K562 (cell line): ENCODE data around the gene RNF167. TPM values are rescaled to one million over a fixed set of nuclear protein-coding genes. Genes with fewer than 3 reads are reported as not detected.

ENCODE experiments used
- ATAC-seq: fragments of 200-7000 bp; cut with Tn5 transposase; 3 replicates; pipeline ENCODE4 v1.9.1; 2020; ENCODE audit warnings: moderate library complexity
- BruUV-seq: library from RNA; stranded (reverse); fragments of 400-500 nt; replicated peaks from 2 replicates; lab custom pipeline; 2021; lab: Mats Ljungman, UMichigan
- CTCF ChIA-PET: fragments of 300-600 bp; formaldehyde crosslinking; extraction: SDS; loops from one replicate; lab custom pipeline; 2021; ENCODE audit warnings: low intra/inter-chr PET ratio; lab: Yijun Ruan, JAX
- POLR2A ChIA-PET: fragments of 300-600, 350-650 bp; sonication (Branson Sonifier 250); formaldehyde crosslinking; extraction: SDS; loops from one replicate; lab custom pipeline; 2021; ENCODE audit warnings: antibody characterized with exemption, inconsistent platforms; lab: Yijun Ruan, JAX
- DNase-seq, 4 experiments: peaks; one replicate each; pipeline versions ENCODE4 v3.0.0 to v3.0.0-alpha.2; 2011 to 2018; ENCODE audit warnings: low spot score in 3 of 4, mixed read lengths in 3 of 4; ENCODE audit errors: extremely low read depth in 1 of 4
- FAIRE-seq: peaks from 2 replicates; lab custom pipeline; 2011; peaks lifted over from hg19 to GRCh38; lab: Jason Lieb, UNC
- H2AFZ ChIP-seq: 2 replicates; pipeline ENCODE4 v1.6.0; 2011; ENCODE audit warnings: low read depth, low read length, control low read depth, inconsistent platforms
- H3K27ac ChIP-seq: fragments of 200-600 bp; 3 replicates; pipeline ENCODE4 v1.8.0; 2011; ENCODE audit warnings: low read depth, mild to moderate bottlenecking, control low read depth, inconsistent platforms, low read length, moderate library complexity, mixed read lengths; ENCODE audit errors: extremely low read depth
- H3K27me3 ChIP-seq, 2 experiments: fragments of 300-600 bp in 1 of 2; 2 replicates in 1 of 2; 3 replicates in 1 of 2; pipeline versions ENCODE4 v1.6.0 to v1.8.0; 2011; ENCODE audit warnings: inconsistent platforms in 2 of 2, low read length in 2 of 2, mild to moderate bottlenecking in 1 of 2, mixed read lengths in 1 of 2, moderate library complexity in 1 of 2; ENCODE audit not compliant: control insufficient read depth in 2 of 2, insufficient read depth in 2 of 2
- H3K36me3 ChIP-seq: fragments of 300-600 bp; 3 replicates; pipeline ENCODE4 v1.8.0; 2011; ENCODE audit warnings: mild to moderate bottlenecking, low read length, inconsistent platforms; ENCODE audit not compliant: control insufficient read depth, insufficient read depth
- H3K4me1 ChIP-seq, 2 experiments: fragments of 200-600 bp in 1 of 2; replicated peaks in 1 of 2; 2 replicates in 1 of 2; 3 replicates in 1 of 2; pipeline versions ENCODE4 v1.5.1 to v1.8.0; 2011; ENCODE audit warnings: inconsistent platforms in 2 of 2, low read length in 2 of 2, mild to moderate bottlenecking in 1 of 2, mixed read lengths in 1 of 2, moderate library complexity in 1 of 2; ENCODE audit not compliant: control insufficient read depth in 2 of 2, insufficient read depth in 2 of 2
- H3K4me2 ChIP-seq: 2 replicates; pipeline ENCODE4 v1.6.1; 2011; ENCODE audit warnings: low read length, control low read depth, inconsistent platforms, mixed read lengths; ENCODE audit not compliant: insufficient read depth
- H3K4me3 ChIP-seq: fragments of 200-600 bp; sonication (generic), shearing (Covaris generic); 2 replicates; pipeline ENCODE4 v1.5.1; 2016; ENCODE audit warnings: control low read depth, inconsistent platforms
- H3K79me2 ChIP-seq: fragments of 200-600 bp; 3 replicates; pipeline ENCODE4 v1.8.0; 2011; ENCODE audit warnings: low read length, inconsistent platforms; ENCODE audit not compliant: control insufficient read depth, insufficient read depth
- H3K9ac ChIP-seq, 2 experiments: 2 replicates each; pipeline versions ENCODE4 v1.6.0 to v1.6.1; 2011; ENCODE audit warnings: low read depth in 2 of 2, low read length in 2 of 2, control low read depth in 1 of 2, inconsistent platforms in 1 of 2, mild to moderate bottlenecking in 1 of 2, mixed read lengths in 1 of 2; ENCODE audit not compliant: insufficient read depth in 1 of 2
- H3K9me1 ChIP-seq: one replicate; pipeline ENCODE4 v1.6.0; 2011; ENCODE audit warnings: inconsistent platforms, mild to moderate bottlenecking, low read length, moderate library complexity; ENCODE audit not compliant: control insufficient read depth, insufficient read depth
- H3K9me3 ChIP-seq: replicated peaks from 2 replicates; pipeline ENCODE4 v1.5.1; 2011; ENCODE audit warnings: low read depth, low read length, inconsistent platforms; ENCODE audit not compliant: control insufficient read depth, insufficient read depth
- H4K20me1 ChIP-seq: replicated peaks from 2 replicates; pipeline ENCODE4 v1.6.1; 2011; ENCODE audit warnings: low read length, inconsistent platforms, mixed read lengths; ENCODE audit not compliant: control insufficient read depth, insufficient read depth
- E2F4 ChIP-seq: sonication (generic); formaldehyde crosslinking; IDR thresholded peaks from 2 replicates; pipeline ENCODE4 v1.8.0; 2022; ENCODE audit warnings: mild to moderate bottlenecking, low read depth, missing genetic modification reagents
- FOS ChIP-seq: IDR thresholded peaks from 3 replicates; pipeline ENCODE4 v1.6.1; 2011; ENCODE audit not compliant: insufficient read length; ENCODE audit errors: extremely low read depth
- FOXA1 ChIP-seq: fragments of 450-650 bp; IDR thresholded peaks from 2 replicates; pipeline ENCODE4 v1.6.1; 2016; ENCODE audit warnings: mild to moderate bottlenecking, borderline replicate concordance
- L3MBTL2 ChIP-seq: fragments of 450-650 bp; IDR thresholded peaks from 2 replicates; pipeline ENCODE4 v1.6.1; 2016; ENCODE audit warnings: mild to moderate bottlenecking, moderate library complexity
- MYC ChIP-seq, 2 experiments: fragments of 250-450 bp in 1 of 2; sonication (Bioruptor Pico) in 1 of 2; IDR thresholded peaks; 2 replicates each; pipeline versions ENCODE4 v1.5.1 to v1.6.1; 2012 to 2021; ENCODE audit warnings: low read depth in 2 of 2, borderline replicate concordance in 1 of 2, improper control_type of control experiment in 1 of 2, low read length in 1 of 2, mild to moderate bottlenecking in 1 of 2, moderate library complexity in 1 of 2
- SRSF1 ChIP-seq: fragments of 200-400 bp; formaldehyde crosslinking; IDR thresholded peaks from 2 replicates; pipeline ENCODE4 v1.6.1; 2017; ENCODE audit warnings: mild to moderate bottlenecking, low read depth, low read length, moderate library complexity
- ZNF668 ChIP-seq: fragments of 250-450 bp; sonication (Bioruptor Pico); IDR thresholded peaks from 2 replicates; pipeline ENCODE4 v1.8.0; 2022; ENCODE audit warnings: mild to moderate bottlenecking, inconsistent platforms
- ZSCAN32 ChIP-seq: fragments of 450-650 bp; formaldehyde crosslinking; IDR thresholded peaks from 2 replicates; pipeline ENCODE4 v1.4.0; 2020; ENCODE audit warnings: mild to moderate bottlenecking, moderate library complexity
- WGBS: fragments of 100-300 bp; shearing (Covaris generic); methylation state at CpG from one replicate; pipeline ENCODE4 v1.1.6; 2016; ENCODE audit warnings: low coverage, mixed read lengths; ENCODE audit not compliant: insufficient coverage; ENCODE audit errors: missing lambda C conversion rate; 5-methylcytosine and 5-hydroxymethylcytosine counted together
- in situ Hi-C: fragments of 300-500 bp; cut with MboI; formaldehyde crosslinking; loops from 4 replicates; pipeline ENCODE4 v1.15.0; 2018; ENCODE audit warnings: inconsistent platforms, mixed read lengths
- intact Hi-C: fragments of 100-400 bp; cut with micrococcal nuclease; formaldehyde crosslinking; loops from 2 replicates; pipeline ENCODE4 v1.14.2; 2022
- polyA plus RNA-seq, 8 experiments: library from polyadenylated mRNA; depleted of rRNA in 4 of 8; stranded (reverse) in 5 of 8; unstranded in 3 of 8; fragments of >200 nt; fragmentation: Nextera tagmentation in 2 of 8; fragmentation: Illumina TruSeq in 1 of 8; extraction: Ambion mirVana in 2 of 8; extraction: Trizol in 1 of 8; gene quantifications; 2 replicates each; pipeline versions ENCODE4 v1.2.1 to v1.2.3, GENCODE V29; 2011 to 2014; ENCODE audit warnings: inconsistent platforms in 1 of 8, missing spikeins in 1 of 8
- total RNA-seq, 7 experiments: library from RNA; depleted of rRNA in 6 of 7; stranded (reverse); fragments of >200 nt in 6 of 7; fragmentation: Illumina TruSeq in 2 of 7; extraction: Trizol in 2 of 7; gene quantifications; 2 replicates each; pipeline versions ENCODE4 v1.2.1 to v1.2.3, GENCODE V29; 2011 to 2021; ENCODE audit warnings: low replicate concordance in 1 of 7
- TF ChIP-seq, protein P1 (sequence below): fragments of 450-650 bp; IDR thresholded peaks from 2 replicates; pipeline ENCODE4 v1.6.1; 2017; ENCODE audit warnings: antibody characterized with exemption, mild to moderate bottlenecking
- TF ChIP-seq, protein P2 (sequence below): fragments of 450-650 bp; IDR thresholded peaks from 2 replicates; pipeline ENCODE4 v1.6.1; 2016; ENCODE audit warnings: antibody characterized with exemption
- TF ChIP-seq, protein P3 (sequence below): fragments of 200-800 bp; sonication (Bioruptor generic); IDR thresholded peaks from 2 replicates; pipeline ENCODE4 v1.6.1; 2017; ENCODE audit warnings: missing genetic modification characterization, missing compliant biosample characterization

Gene RNF167
- total and polyA plus RNA-seq, 9 of the 15 experiments (the other 6 are each of a cell fraction or from before 2014, with no cell fraction given): 16.5 to 143 (median 45.5) TPM

GRCh38 chr17:4969047-4969550 is 29.0 kb downstream of the RNF167 start:
- H4K20me1 ChIP-seq: no peaks in the 10 kb centered on the region
- peak overlapping the region; percentile 89 to 94; a peak in 3 of 4 replicates for H3K9ac ChIP-seq
- H3K79me2 ChIP-seq: peaks cover 26% of the 10 kb centered on the region
- in situ Hi-C loops: no loop called here
- H3K36me3 ChIP-seq: peaks cover 58% of the 10 kb centered on the region; the same call in 2 of the 3 replicates
- FAIRE-seq: no peak
- peak overlapping the region; percentile 95; the same call in 2 of the 3 replicates for H3K27ac ChIP-seq
- no TSS peak for BruUV-seq
- 96% methylated on average over 4 of the region's 15 CpGs for WGBS
- CTCF ChIA-PET: no interaction called here
- POLR2A ChIA-PET: interaction anchor here (0.6 to 1.4 kb wide), 5 partner anchors 10 to 864 kb away, joined by 3 to 8 read pairs (median 6); partner anchors contain the start of gene CAMTA2
- peak in 1 of 4 experiments; percentile 45 for DNase-seq
- H3K27me3 ChIP-seq: no peaks in the 10 kb centered on the region
- ATAC-seq: no peak
- H3K4me2 ChIP-seq: peak overlapping the region; percentile 89
- no peak overlapping the region for H3K4me3 ChIP-seq
- intact Hi-C loops: loop anchor here (10.0 kb wide), 1 partner anchor 64 kb away; the partner anchor contains the start of gene CHRNE
- H3K9me1 ChIP-seq: no peaks in the 10 kb centered on the region
- H3K9me3 ChIP-seq: no peaks in the 10 kb centered on the region
- peaks cover 23 to 26% of the 10 kb centered on the region in 2 experiments for H3K4me1 ChIP-seq
- no peak overlapping the region for H2AFZ ChIP-seq
- TF ChIP-seq, protein P1, sequence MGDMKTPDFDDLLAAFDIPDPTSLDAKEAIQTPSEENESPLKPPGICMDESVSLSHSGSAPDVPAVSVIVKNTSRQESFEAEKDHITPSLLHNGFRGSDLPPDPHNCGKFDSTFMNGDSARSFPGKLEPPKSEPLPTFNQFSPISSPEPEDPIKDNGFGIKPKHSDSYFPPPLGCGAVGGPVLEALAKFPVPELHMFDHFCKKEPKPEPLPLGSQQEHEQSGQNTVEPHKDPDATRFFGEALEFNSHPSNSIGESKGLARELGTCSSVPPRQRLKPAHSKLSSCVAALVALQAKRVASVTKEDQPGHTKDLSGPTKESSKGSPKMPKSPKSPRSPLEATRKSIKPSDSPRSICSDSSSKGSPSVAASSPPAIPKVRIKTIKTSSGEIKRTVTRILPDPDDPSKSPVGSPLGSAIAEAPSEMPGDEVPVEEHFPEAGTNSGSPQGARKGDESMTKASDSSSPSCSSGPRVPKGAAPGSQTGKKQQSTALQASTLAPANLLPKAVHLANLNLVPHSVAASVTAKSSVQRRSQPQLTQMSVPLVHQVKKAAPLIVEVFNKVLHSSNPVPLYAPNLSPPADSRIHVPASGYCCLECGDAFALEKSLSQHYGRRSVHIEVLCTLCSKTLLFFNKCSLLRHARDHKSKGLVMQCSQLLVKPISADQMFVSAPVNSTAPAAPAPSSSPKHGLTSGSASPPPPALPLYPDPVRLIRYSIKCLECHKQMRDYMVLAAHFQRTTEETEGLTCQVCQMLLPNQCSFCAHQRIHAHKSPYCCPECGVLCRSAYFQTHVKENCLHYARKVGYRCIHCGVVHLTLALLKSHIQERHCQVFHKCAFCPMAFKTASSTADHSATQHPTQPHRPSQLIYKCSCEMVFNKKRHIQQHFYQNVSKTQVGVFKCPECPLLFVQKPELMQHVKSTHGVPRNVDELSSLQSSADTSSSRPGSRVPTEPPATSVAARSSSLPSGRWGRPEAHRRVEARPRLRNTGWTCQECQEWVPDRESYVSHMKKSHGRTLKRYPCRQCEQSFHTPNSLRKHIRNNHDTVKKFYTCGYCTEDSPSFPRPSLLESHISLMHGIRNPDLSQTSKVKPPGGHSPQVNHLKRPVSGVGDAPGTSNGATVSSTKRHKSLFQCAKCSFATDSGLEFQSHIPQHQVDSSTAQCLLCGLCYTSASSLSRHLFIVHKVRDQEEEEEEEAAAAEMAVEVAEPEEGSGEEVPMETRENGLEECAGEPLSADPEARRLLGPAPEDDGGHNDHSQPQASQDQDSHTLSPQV: 0 out of 2 replicates have a peak, but pooled peaks have one; percentile 25
- TF ChIP-seq SRSF1 (no peak), ZNF668 (CRISPR knock-in tag) (no peak), FOS (peak; percentile 19), L3MBTL2 (0 out of 2 replicates have a peak, but pooled peaks have one; percentile 26), E2F4 (CRISPR knock-in tag) (no peak), MYC (IDR thresholded peaks at IDR 0.05; ENCODE audit: low read depth, low read length) (0 out of 2 replicates have a peak, but pooled peaks have one; percentile 5), MYC (CRISPR knock-in tag; IDR thresholded peaks at IDR 0.05; ENCODE audit: borderline replicate concordance, low read depth) (no peak), FOXA1 (no peak), ZSCAN32 (CRISPR knock-in tag) (peak; percentile 61; the same call in 1 of the 2 replicates)
- TF ChIP-seq, protein P2, sequence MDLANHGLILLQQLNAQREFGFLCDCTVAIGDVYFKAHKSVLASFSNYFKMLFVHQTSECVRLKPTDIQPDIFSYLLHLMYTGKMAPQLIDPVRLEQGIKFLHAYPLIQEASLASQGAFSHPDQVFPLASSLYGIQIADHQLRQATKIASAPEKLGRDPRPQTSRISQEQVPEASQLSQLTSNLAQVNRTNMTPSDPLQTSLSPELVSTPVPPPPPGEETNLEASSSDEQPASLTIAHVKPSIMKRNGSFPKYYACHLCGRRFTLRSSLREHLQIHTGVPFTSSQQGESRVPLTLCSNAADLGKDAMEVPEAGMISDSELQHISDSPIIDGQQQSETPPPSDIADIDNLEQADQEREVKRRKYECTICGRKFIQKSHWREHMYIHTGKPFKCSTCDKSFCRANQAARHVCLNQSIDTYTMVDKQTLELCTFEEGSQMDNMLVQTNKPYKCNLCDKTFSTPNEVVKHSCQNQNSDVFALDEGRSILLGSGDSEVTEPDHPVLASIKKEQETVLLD: no peak
- TF ChIP-seq, protein P3, sequence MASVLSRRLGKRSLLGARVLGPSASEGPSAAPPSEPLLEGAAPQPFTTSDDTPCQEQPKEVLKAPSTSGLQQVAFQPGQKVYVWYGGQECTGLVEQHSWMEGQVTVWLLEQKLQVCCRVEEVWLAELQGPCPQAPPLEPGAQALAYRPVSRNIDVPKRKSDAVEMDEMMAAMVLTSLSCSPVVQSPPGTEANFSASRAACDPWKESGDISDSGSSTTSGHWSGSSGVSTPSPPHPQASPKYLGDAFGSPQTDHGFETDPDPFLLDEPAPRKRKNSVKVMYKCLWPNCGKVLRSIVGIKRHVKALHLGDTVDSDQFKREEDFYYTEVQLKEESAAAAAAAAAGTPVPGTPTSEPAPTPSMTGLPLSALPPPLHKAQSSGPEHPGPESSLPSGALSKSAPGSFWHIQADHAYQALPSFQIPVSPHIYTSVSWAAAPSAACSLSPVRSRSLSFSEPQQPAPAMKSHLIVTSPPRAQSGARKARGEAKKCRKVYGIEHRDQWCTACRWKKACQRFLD (CRISPR knock-in tag): 0 out of 2 replicates have a peak, but pooled peaks have one; percentile 61
